ENCODE results near the gene SGCA.

- TF ChIP-seq PHF8 (IDR thresholded peaks at IDR 0.05; ENCODE audit: borderline replicate concordance, low read length) (no peak), USF2 (CRISPR knock-in tag; IDR thresholded peaks at IDR 0.05) (no peak)
These were observed 31.0 kb downstream of the SGCA start for GRCh38 chr17:50196826-50197225.
